ENCODE measurements around the gene RNF43.

DNA sequence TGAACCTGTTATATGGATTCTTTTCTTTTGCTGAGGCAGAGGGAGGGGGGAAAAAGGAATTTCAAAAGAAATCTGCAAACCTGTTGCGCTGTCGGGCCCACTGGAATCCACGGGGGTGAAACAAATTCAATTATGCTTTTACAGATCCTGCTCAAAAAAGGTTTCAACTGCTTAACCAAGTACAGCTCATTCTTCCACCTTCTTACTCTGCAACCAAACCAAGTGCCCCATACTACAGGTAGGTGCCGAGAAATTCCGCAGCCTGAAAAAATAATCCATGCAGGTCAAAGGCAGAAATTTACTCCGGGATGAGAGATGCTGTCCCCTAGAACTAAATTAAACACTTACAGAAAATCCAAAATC lies 416 bp downstream of the RNF43 start:
- TF ChIP-seq POLR2AphosphoS5 (IDR thresholded peaks at IDR 0.05; ENCODE audit: low read depth, low read length) (no peak), POLR2A (IDR thresholded peaks at IDR 0.05; ENCODE audit: low read depth, low read length) (no peak), SPI1 (IDR thresholded peaks at IDR 0.05; ENCODE audit: low read depth, low read length) (no peak), POU2F2 (IDR thresholded peaks at IDR 0.05; ENCODE audit: low read depth, low read length) (no peak), TAF1 (IDR thresholded peaks at IDR 0.05; ENCODE audit: low read depth, low read length) (no peak), PAX5 (IDR thresholded peaks at IDR 0.05; ENCODE audit: insufficient read depth, low read length, severe bottlenecking) (no peak)

All from GM12891 (cell line).